IMR-90 (cell line): Measurements from ENCODE around the gene UNC13A. TPM values are rescaled to one million over a fixed set of nuclear protein-coding genes. Genes with fewer than 3 reads are reported as not detected.

Source experiments
- ATAC-seq: fragments of 200-7000 bp; cut with Tn5 transposase; 2 replicates; pipeline ENCODE4 v1.9.1; 2020; ENCODE audit warnings: low read depth, mild to moderate bottlenecking, moderate library complexity
- BruUV-seq: library from RNA; stranded (reverse); fragments of 400-500 nt; replicated peaks from 2 replicates; lab custom pipeline; 2021; lab: Mats Ljungman, UMichigan
- CTCF ChIA-PET: fragments of 300-600 bp; formaldehyde crosslinking; extraction: SDS; loops from one replicate; lab custom pipeline; 2021; ENCODE audit warnings: antibody characterized with exemption; lab: Yijun Ruan, JAX
- POLR2A ChIA-PET: fragments of 300-600 bp; sonication (Branson Sonifier 250); formaldehyde crosslinking; loops from one replicate; lab custom pipeline; 2022; ENCODE audit warnings: antibody characterized with exemption; ENCODE audit not compliant: unreplicated experiment; lab: Charles Lee
- DNase-seq: peaks from one replicate; pipeline ENCODE4 v3.0.0; 2013
- H2AFZ ChIP-seq: replicated peaks from 2 replicates; pipeline ENCODE3; 2013; ENCODE audit warnings: low read length, mild to moderate bottlenecking; ENCODE audit not compliant: poor library complexity
- H2AK5ac ChIP-seq: 2 replicates; pipeline ENCODE4 v1.6.1; 2013; ENCODE audit warnings: low read depth, low read length, inconsistent platforms
- H2AK9ac ChIP-seq: replicated peaks from 2 replicates; pipeline ENCODE3; 2013; ENCODE audit warnings: mild to moderate bottlenecking, low read depth, low read length, moderate library complexity; ENCODE audit not compliant: poor library complexity
- H2BK120ac ChIP-seq: 2 replicates; pipeline ENCODE4 v1.6.1; 2013; ENCODE audit warnings: low read depth, low read length, inconsistent platforms
- H2BK15ac ChIP-seq: 3 replicates; pipeline ENCODE4 v1.6.1; 2013; ENCODE audit warnings: low read depth, low read length, inconsistent platforms
- H2BK20ac ChIP-seq: 2 replicates; pipeline ENCODE4 v1.6.1; 2013; ENCODE audit warnings: low read depth, mild to moderate bottlenecking, inconsistent platforms, low read length, moderate library complexity
- H2BK5ac ChIP-seq: 2 replicates; pipeline ENCODE4 v1.6.1; 2013; ENCODE audit warnings: mild to moderate bottlenecking, low read depth, low read length, inconsistent platforms; ENCODE audit not compliant: poor library complexity, severe bottlenecking
- H3K14ac ChIP-seq: replicated peaks from 2 replicates; pipeline ENCODE4 v1.6.1; 2013; ENCODE audit warnings: low read depth, low read length, inconsistent platforms
- H3K18ac ChIP-seq: 2 replicates; pipeline ENCODE4 v1.6.1; 2013; ENCODE audit warnings: low read depth, low read length, control low read depth
- H3K23ac ChIP-seq: 2 replicates; pipeline ENCODE4 v1.6.1; 2013; ENCODE audit warnings: low read depth, low read length, inconsistent platforms
- H3K27ac ChIP-seq: 2 replicates; pipeline ENCODE4 v1.5.1; 2013; ENCODE audit warnings: mild to moderate bottlenecking, control low read depth, low read length; ENCODE audit not compliant: insufficient read depth
- H3K27me3 ChIP-seq: 2 replicates; pipeline ENCODE4 v1.6.1; 2013; ENCODE audit warnings: low read length; ENCODE audit not compliant: control insufficient read depth, insufficient read depth
- H3K36me3 ChIP-seq: 2 replicates; pipeline ENCODE4 v1.6.1; 2013; ENCODE audit warnings: low read length, mixed read lengths; ENCODE audit not compliant: control insufficient read depth, insufficient read depth
- H3K4ac ChIP-seq: 2 replicates; pipeline ENCODE4 v1.6.1; 2013; ENCODE audit warnings: low read depth, low read length, inconsistent platforms
- H3K4me1 ChIP-seq: 2 replicates; pipeline ENCODE4 v1.6.1; 2013; ENCODE audit warnings: low read length, mixed read lengths; ENCODE audit not compliant: control insufficient read depth, insufficient read depth
- H3K4me2 ChIP-seq: 2 replicates; pipeline ENCODE4 v1.6.1; 2013; ENCODE audit warnings: low read depth, mild to moderate bottlenecking, control low read depth, low read length, moderate library complexity
- H3K4me3 ChIP-seq: 2 replicates; pipeline ENCODE4 v1.5.1; 2013; ENCODE audit warnings: low read depth, mild to moderate bottlenecking, control low read depth, low read length, moderate library complexity; ENCODE audit not compliant: insufficient read depth
- H3K56ac ChIP-seq: 2 replicates; pipeline ENCODE4 v1.6.1; 2013; ENCODE audit warnings: low read length, inconsistent platforms; ENCODE audit not compliant: insufficient read depth; ENCODE audit errors: extremely low read depth
- H3K79me1 ChIP-seq, 2 experiments: 2 replicates each; pipeline ENCODE4 v1.6.1; 2013; ENCODE audit warnings: low read length in 2 of 2, inconsistent platforms in 1 of 2, low read depth in 1 of 2
- H3K9ac ChIP-seq: 2 replicates; pipeline ENCODE4 v1.6.1; 2013; ENCODE audit warnings: low read depth, low read length, control low read depth
- H3K9me1 ChIP-seq: 2 replicates; pipeline ENCODE4 v1.6.1; 2013; ENCODE audit warnings: low read length, inconsistent platforms; ENCODE audit not compliant: insufficient read depth
- H3K9me3 ChIP-seq: 2 replicates; pipeline ENCODE4 v1.6.1; 2013; ENCODE audit warnings: low read length; ENCODE audit not compliant: control insufficient read depth, insufficient read depth
- H4K20me1 ChIP-seq: 2 replicates; pipeline ENCODE4 v1.6.1; 2013; ENCODE audit warnings: low read length, inconsistent platforms; ENCODE audit not compliant: insufficient read depth
- H4K5ac ChIP-seq: 2 replicates; pipeline ENCODE4 v1.6.1; 2013; ENCODE audit warnings: mild to moderate bottlenecking, low read depth, low read length, control low read depth
- H4K8ac ChIP-seq, 2 experiments: 2 replicates each; pipeline ENCODE4 v1.6.1; 2013; ENCODE audit warnings: low read depth in 2 of 2, low read length in 2 of 2, control low read depth in 1 of 2, inconsistent platforms in 1 of 2
- H4K91ac ChIP-seq: 2 replicates; pipeline ENCODE4 v1.6.1; 2013; ENCODE audit warnings: low read depth, low read length, inconsistent platforms; ENCODE audit not compliant: insufficient read depth
- BHLHE40 ChIP-seq: fragments of 150-350 bp; IDR thresholded peaks from 2 replicates; pipeline ENCODE4 v1.6.1; 2016; ENCODE audit warnings: mild to moderate bottlenecking, low read depth, low read length
- CHD1 ChIP-seq: IDR thresholded peaks from 2 replicates; pipeline ENCODE4 v1.6.1; 2012; ENCODE audit warnings: low read depth, low read length, improper control_type of control experiment
- ELK1 ChIP-seq: fragments of 150-350 bp; IDR thresholded peaks from 2 replicates; pipeline ENCODE4 v1.6.1; 2016; ENCODE audit warnings: low read depth, mild to moderate bottlenecking, low read length, moderate library complexity, borderline replicate concordance
- FOS ChIP-seq: fragments of 150-350 bp; IDR thresholded peaks from 2 replicates; pipeline ENCODE4 v1.6.1; 2016; ENCODE audit warnings: low read depth, low read length
- MAFK ChIP-seq: IDR thresholded peaks from 2 replicates; pipeline ENCODE4 v1.6.1; 2012; ENCODE audit warnings: low read depth, low read length, improper control_type of control experiment
- MAZ ChIP-seq: IDR thresholded peaks from 2 replicates; pipeline ENCODE4 v1.6.1; 2012; ENCODE audit warnings: low read depth, mild to moderate bottlenecking, low read length, improper control_type of control experiment, moderate library complexity, borderline replicate concordance
- MXI1 ChIP-seq: IDR thresholded peaks from 2 replicates; pipeline ENCODE4 v1.6.1; 2012; ENCODE audit warnings: low read depth, mild to moderate bottlenecking, low read length, moderate library complexity, borderline replicate concordance
- NFE2L2 ChIP-seq: fragments of 150-350 bp; IDR thresholded peaks from 2 replicates; pipeline ENCODE4 v1.6.1; 2016; ENCODE audit warnings: low read depth, mild to moderate bottlenecking, low read length
- POLR2A ChIP-seq: IDR thresholded peaks from 2 replicates; pipeline ENCODE4 v1.6.1; 2012; ENCODE audit warnings: mild to moderate bottlenecking, low read depth, low read length
- RCOR1 ChIP-seq: IDR thresholded peaks from 2 replicates; pipeline ENCODE4 v1.6.1; 2012; ENCODE audit warnings: mild to moderate bottlenecking, low read length, improper control_type of control experiment; ENCODE audit not compliant: insufficient replicate concordance
- RFX5 ChIP-seq: IDR thresholded peaks from 2 replicates; pipeline ENCODE4 v1.8.0; 2012; ENCODE audit warnings: low read depth, mild to moderate bottlenecking, low read length, moderate library complexity
- USF2 ChIP-seq: fragments of 150-350 bp; IDR thresholded peaks from 2 replicates; pipeline ENCODE4 v1.6.1; 2017; ENCODE audit warnings: mild to moderate bottlenecking, antibody characterized with exemption, low read length, low read depth
- WGBS, 2 experiments: methylation state at CpG; one replicate each; pipeline versions ENCODE4 v1.1.5 to v1.1.7; 2013; ENCODE audit warnings: missing lambda C conversion rate in 2 of 2; ENCODE audit not compliant: insufficient read length in 1 of 2; ENCODE audit errors: extremely low coverage in 2 of 2; 5-methylcytosine and 5-hydroxymethylcytosine counted together
- dilution Hi-C: fragments of 300-500 bp; cut with HindIII; formaldehyde crosslinking; loops from one replicate; pipeline ENCODE4 v1.14.3; 2018; ENCODE audit warnings: low sequenced_read_pairs; ENCODE audit not compliant: unreplicated experiment
- in situ Hi-C: fragments of 300-500 bp; cut with MboI; formaldehyde crosslinking; loops from 3 replicates; pipeline ENCODE4 v1.14.3; 2019; ENCODE audit warnings: low sequenced_read_pairs, inconsistent platforms, mixed read lengths
- intact Hi-C: fragments of 100-400 bp; cut with micrococcal nuclease; formaldehyde crosslinking; loops from 2 replicates; pipeline ENCODE4 v1.10.0; 2022
- polyA plus RNA-seq, 3 experiments: library from polyadenylated mRNA; depleted of rRNA; stranded (reverse); fragments of >200 nt; gene quantifications; 2 replicates each; pipeline ENCODE4 v1.2.3, GENCODE V29; 2012; ENCODE audit warnings: low replicate concordance in 1 of 3
- total RNA-seq: library from RNA; depleted of rRNA; stranded (reverse); fragments of >200 nt; gene quantifications from 2 replicates; pipeline ENCODE4 v1.2.3, GENCODE V29; 2012
- TF ChIP-seq, protein P1 (sequence below): conservative IDR thresholded peaks from 2 replicates; pipeline ENCODE4 v1.5.1; 2012; ENCODE audit warnings: mild to moderate bottlenecking, low read depth, low read length, improper control_type of control experiment

The UNC13A gene
- total and polyA plus RNA-seq, 2 of the 4 experiments (the other 2 are of a cell fraction), result 0.18 to 0.22 TPM

DNA sequence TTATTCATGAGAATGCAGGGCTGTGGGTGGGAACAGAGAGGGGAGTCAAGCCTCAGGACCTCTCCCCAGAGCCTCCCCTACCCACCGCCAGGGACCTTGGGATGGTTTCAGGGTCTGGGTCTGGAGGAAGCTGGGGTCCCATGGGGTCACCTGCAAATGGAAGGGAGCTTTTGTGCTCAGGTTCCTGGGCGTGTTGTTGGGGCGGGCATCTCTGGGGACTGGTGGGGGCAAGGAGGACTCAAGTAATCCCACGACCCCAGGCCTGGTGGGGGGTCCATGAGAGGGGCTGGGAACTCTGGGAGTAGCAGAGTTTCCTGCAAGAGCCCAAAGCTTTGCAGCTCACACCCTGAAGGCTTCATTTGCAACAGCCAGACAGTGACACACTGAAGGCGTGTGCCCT, 60.2 kb downstream of the UNC13A start:
- Histone ChIP-seq H2AK9ac (no peak overlapping the region), H2BK5ac (no peak overlapping the region), H3K4me2 (no peak overlapping the region), H3K27me3 (peaks cover 7% of the 10 kb centered on the region), H3K18ac (no peak overlapping the region), H3K4me3 (no peak overlapping the region), H4K20me1 (no peaks in the 10 kb centered on the region), H3K9me1 (no peaks in the 10 kb centered on the region), H3K14ac (no peak overlapping the region), H2BK120ac (no peak overlapping the region), H2BK15ac (no peak overlapping the region), H3K23ac (no peak overlapping the region), H4K8ac (no peak overlapping the region), H3K27ac (no peak overlapping the region), H3K56ac (no peak overlapping the region), H3K9ac (no peak overlapping the region), H3K4ac (no peak overlapping the region), H4K91ac (no peak overlapping the region), H3K36me3 (no peaks in the 10 kb centered on the region), H2AFZ (no peak overlapping the region), H2AK5ac (no peak overlapping the region), H3K79me1 (no peaks in the 10 kb centered on the region), H3K9me3 (0 out of 2 replicates have a peak, but pooled peaks cover 2% of the 10 kb centered on the region), H2BK20ac (no peak overlapping the region), H4K5ac (no peak overlapping the region), H3K4me1 (no peaks in the 10 kb centered on the region)
- BruUV-seq, result no TSS peak
- WGBS, 2 experiments, result 90% methylated on average over 2 of the region's 5 CpGs; no CpG with 5 or more reads in 1 of the 2 experiments
- CTCF ChIA-PET, result no interaction called here
- intact Hi-C loops (no loop called here), dilution Hi-C loops (no loop called here), in situ Hi-C loops (no loop called here)
- no peak for TF ChIP-seq CHD1
- no peak for TF ChIP-seq USF2
- TF ChIP-seq, protein P1, sequence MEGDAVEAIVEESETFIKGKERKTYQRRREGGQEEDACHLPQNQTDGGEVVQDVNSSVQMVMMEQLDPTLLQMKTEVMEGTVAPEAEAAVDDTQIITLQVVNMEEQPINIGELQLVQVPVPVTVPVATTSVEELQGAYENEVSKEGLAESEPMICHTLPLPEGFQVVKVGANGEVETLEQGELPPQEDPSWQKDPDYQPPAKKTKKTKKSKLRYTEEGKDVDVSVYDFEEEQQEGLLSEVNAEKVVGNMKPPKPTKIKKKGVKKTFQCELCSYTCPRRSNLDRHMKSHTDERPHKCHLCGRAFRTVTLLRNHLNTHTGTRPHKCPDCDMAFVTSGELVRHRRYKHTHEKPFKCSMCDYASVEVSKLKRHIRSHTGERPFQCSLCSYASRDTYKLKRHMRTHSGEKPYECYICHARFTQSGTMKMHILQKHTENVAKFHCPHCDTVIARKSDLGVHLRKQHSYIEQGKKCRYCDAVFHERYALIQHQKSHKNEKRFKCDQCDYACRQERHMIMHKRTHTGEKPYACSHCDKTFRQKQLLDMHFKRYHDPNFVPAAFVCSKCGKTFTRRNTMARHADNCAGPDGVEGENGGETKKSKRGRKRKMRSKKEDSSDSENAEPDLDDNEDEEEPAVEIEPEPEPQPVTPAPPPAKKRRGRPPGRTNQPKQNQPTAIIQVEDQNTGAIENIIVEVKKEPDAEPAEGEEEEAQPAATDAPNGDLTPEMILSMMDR, result no peak
- no peak for TF ChIP-seq BHLHE40
- TF ChIP-seq FOS, result no peak
- no peak for TF ChIP-seq MAZ
- TF ChIP-seq MAFK, result no peak
- TF ChIP-seq MXI1, result no peak
- no peak for TF ChIP-seq RCOR1
- no peak for TF ChIP-seq ELK1
- no peak for TF ChIP-seq POLR2A
- TF ChIP-seq NFE2L2, result no peak
- no peak for TF ChIP-seq RFX5
- ATAC-seq (no peak), DNase-seq (no peak)
- POLR2A ChIA-PET, result no interaction called here
